Tibial nerve (tissue), 3 donors: ENCODE measurements around the gene AP2A1.

ENCODE experiments used
- CTCF ChIP-seq, 5 experiments: fragments of 200-600 bp in 3 of 5; fragments of 450-650 bp in 2 of 5; sonication (generic) in 3 of 5; IDR thresholded peaks; one replicate each; pipeline ENCODE4 v1.5.1; 2016 to 2019; ENCODE audit warnings: antibody characterized with exemption in 5 of 5, mild to moderate bottlenecking in 3 of 5, moderate library complexity in 2 of 5
- POLR2A ChIP-seq, 2 donors: fragments of 450-650 bp; IDR thresholded peaks; one replicate each; pipeline ENCODE4 v1.6.1; 2017; ENCODE audit warnings: antibody characterized with exemption in 2 of 2, mild to moderate bottlenecking in 2 of 2, moderate library complexity in 2 of 2

- TF ChIP-seq CTCF (IDR thresholded peaks at IDR 0.05) (no peak), POLR2A (IDR thresholded peaks at IDR 0.05) (no peak)
These were observed 39.4 kb upstream of the AP2A1 start for GRCh38 chr19:49727217-49728030.
